ENCODE measurements around the gene B4GALT4.

GRCh38 chr3:119228373-119229145 lies 12.1 kb downstream of the B4GALT4 start:
- TF ChIP-seq, protein P1, sequence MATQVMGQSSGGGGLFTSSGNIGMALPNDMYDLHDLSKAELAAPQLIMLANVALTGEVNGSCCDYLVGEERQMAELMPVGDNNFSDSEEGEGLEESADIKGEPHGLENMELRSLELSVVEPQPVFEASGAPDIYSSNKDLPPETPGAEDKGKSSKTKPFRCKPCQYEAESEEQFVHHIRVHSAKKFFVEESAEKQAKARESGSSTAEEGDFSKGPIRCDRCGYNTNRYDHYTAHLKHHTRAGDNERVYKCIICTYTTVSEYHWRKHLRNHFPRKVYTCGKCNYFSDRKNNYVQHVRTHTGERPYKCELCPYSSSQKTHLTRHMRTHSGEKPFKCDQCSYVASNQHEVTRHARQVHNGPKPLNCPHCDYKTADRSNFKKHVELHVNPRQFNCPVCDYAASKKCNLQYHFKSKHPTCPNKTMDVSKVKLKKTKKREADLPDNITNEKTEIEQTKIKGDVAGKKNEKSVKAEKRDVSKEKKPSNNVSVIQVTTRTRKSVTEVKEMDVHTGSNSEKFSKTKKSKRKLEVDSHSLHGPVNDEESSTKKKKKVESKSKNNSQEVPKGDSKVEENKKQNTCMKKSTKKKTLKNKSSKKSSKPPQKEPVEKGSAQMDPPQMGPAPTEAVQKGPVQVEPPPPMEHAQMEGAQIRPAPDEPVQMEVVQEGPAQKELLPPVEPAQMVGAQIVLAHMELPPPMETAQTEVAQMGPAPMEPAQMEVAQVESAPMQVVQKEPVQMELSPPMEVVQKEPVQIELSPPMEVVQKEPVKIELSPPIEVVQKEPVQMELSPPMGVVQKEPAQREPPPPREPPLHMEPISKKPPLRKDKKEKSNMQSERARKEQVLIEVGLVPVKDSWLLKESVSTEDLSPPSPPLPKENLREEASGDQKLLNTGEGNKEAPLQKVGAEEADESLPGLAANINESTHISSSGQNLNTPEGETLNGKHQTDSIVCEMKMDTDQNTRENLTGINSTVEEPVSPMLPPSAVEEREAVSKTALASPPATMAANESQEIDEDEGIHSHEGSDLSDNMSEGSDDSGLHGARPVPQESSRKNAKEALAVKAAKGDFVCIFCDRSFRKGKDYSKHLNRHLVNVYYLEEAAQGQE (IDR thresholded peaks at IDR 0.05; ENCODE audit: insufficient read depth in 1 of 2, low read depth in 2 of 2, low read length in 2 of 2) = no peak
- no peak for TF ChIP-seq TAF1 (IDR thresholded peaks at IDR 0.05; ENCODE audit: borderline replicate concordance, insufficient read depth, low read length)
- no peak for TF ChIP-seq POLR2AphosphoS5 (IDR thresholded peaks at IDR 0.05; ENCODE audit: low read depth, low read length)
- TF ChIP-seq SIN3A (IDR thresholded peaks at IDR 0.05; ENCODE audit: borderline replicate concordance, insufficient read depth, low read length) = no peak

All from PFSK-1 (cell line).